Erythroblast (primary cell): Measurements from ENCODE around the gene ARR3.

Experiments
- GATA1 ChIP-seq: IDR thresholded peaks from 2 replicates; pipeline ENCODE4 v1.6.1; 2011; ENCODE audit warnings: low read depth, mild to moderate bottlenecking, control low read depth, low read length, moderate library complexity
- POLR2A ChIP-seq: IDR thresholded peaks from 2 replicates; pipeline ENCODE4 v1.6.1; 2011; ENCODE audit warnings: mild to moderate bottlenecking, low read length

GRCh38 chrX:70281951-70282350, 13.8 kb downstream of the ARR3 start, which contains the start of gene RAB41:
- TF ChIP-seq POLR2A = no peak
- no peak for TF ChIP-seq GATA1
